HG02571 (cell line): ENCODE data around the gene BAIAP3.

Source experiments
- ATAC-seq: cut with Tn5 transposase; IDR thresholded peaks from one replicate; pipeline ENCODE4 v1.9.1; 2021; ENCODE audit warnings: mild to moderate bottlenecking, moderate library complexity; ENCODE audit not compliant: unreplicated experiment

The BAIAP3 gene

DNA sequence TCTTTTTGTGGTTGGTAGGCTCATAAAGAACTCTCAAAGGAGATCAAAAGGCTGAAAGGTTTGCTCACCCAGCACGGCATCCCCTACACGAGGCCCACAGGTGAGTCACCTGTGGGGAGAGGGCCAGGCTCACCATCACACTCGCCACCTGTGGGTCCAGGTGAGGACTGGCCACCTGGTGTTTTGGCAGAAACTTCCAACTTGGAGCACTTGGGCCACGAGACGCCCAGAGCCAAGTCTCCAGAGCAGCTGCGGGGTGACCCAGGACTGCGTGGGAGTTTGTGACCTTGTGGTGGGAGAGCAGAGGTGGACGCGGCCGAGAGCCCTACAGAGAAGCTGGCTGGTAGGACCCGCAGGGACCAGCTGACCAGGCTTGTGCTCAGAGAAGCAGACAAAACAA, 29.4 kb downstream of the BAIAP3 start:
- no peak for ATAC-seq

DNA sequence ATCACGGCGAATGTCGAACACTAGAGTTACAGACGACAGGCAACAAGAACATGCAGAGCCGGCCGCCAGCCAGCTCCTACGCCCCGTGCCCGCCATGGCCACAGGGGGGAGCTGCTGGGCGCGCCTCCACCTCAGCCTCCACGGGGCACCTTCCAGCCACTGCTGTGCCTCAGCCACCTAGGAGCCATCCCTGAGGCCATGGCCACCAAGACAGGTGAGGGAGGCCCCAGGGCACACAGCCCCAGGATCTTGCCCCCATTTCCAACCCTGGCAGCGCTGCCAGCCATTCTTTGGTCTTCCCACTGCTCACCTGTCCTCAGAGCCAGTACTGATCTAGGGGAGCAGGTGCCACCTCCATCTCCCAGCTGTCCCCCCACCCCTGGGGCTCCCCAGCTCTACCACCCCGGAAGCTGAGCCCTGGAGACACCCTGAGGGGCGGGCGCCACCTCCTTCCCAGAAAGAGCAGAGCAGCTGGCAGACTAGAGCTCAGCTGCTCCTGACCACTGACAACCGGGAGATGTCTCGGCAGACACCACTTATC, 30.1 kb downstream of the BAIAP3 start:
- ATAC-seq, result no peak

DNA sequence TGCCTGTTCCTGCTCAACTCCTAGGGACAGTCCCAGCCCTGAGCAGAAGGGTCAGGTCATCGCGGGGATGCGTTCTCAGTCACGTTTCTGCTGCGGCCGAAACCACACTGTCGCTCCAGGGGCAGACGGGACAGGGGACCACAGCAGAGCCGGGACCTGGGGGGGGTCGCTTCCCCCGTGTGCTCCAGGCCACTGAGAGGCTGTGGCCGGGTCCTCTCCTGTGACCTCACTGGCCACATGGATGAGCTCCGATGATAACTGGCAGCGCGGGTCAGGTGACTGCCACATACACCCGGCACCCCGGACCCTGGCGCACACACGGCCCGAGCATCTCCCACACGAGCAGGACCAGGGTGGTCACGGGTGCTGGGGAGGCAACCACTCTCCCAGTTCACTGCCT, 31.1 kb downstream of the BAIAP3 start:
- no peak for ATAC-seq

DNA sequence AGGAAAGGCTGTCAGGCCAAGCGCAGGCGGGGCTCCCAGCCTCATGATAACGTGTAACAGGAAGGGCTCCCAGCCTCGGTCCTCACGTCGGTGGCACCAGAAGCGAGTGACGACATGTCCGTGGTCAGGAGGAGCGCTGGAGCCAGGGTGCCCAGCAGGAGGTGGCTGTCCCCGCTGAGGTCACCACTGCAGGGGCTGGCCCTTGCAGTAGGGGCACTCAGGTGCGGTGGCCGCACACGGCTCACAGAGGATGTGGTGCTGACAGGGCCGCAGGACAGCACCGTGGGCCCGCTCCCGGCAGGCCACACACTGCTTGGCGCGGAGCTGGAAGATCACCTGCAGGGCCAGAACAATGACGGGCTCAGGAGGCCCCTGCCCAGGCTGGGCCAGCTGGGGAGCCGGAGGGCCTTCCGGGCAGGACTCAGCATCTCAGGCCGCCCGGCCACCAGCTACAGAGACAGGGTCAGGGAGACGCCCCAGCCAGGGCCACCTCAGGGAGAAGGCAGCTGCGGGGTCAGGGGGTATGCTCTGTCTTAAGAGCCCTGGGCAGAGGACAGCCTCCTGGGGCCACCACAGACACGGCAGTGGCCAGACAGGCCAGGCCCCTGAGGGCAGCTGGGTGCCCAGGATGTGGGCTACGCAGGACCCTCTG, 32.7 kb downstream of the BAIAP3 start:
- ATAC-seq, result no peak

DNA sequence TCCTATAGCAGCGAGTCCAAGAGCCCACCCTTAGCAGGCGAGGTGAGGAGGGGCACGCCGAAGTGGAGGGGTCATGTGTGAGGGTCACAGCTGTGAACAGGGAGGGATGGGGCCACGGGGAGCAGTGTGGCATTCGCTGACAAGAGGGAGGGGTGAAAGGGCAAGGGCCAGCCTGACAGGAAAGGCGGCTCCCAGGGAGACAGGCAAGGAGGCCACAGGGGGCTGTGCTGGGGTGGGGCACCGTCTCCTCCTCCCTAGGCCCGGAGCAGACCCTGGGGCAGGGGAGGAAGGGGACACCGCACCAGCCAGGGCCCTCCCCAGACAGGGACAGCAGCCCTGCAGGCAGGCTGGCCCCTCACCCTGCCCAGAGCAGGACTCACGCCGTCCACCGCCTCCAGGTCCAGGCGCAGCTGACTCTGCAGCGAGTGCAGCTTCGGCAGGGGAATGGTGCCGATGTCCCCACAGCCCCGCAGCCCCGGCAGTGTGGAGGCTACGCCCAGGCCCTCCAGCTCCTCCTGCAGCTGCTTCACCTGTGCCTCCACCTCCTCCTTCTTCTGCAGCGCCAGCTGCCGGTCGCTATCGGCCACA, 33.4 kb downstream of the BAIAP3 start:
- no peak for ATAC-seq

DNA sequence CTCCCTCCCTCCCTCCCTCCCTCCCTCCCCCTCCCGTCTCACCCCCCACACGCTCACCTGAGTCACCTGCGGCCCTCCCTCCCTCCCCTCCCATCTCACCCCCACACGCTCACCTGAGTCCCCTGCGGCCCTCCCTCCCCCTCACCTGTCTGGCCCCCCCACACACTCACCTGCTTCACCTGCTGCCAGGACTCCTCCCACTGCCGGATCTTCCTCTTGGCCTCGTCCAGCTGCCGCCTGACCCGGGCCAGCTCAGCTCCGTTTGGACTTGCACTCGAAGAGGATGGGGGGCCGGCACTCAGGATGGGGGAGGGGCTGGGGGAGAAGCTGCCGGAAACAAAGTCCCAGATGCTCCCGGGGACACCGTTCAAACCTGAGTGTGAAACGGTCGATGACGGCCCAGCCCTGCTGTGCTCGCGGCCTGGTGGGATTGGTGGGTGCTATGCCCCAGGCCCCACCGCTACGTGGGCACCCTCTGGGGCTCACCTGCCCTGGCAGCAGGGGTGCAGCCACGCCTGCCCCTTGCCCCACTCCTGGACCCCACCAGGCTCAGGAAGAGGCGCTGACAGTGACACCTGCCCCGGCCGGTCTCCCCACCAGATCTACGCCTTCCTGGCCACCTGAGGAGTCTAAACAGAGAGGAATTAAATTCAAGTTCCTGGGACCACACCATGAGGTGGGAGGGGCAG, 34.2 kb downstream of the BAIAP3 start:
- no peak for ATAC-seq

DNA sequence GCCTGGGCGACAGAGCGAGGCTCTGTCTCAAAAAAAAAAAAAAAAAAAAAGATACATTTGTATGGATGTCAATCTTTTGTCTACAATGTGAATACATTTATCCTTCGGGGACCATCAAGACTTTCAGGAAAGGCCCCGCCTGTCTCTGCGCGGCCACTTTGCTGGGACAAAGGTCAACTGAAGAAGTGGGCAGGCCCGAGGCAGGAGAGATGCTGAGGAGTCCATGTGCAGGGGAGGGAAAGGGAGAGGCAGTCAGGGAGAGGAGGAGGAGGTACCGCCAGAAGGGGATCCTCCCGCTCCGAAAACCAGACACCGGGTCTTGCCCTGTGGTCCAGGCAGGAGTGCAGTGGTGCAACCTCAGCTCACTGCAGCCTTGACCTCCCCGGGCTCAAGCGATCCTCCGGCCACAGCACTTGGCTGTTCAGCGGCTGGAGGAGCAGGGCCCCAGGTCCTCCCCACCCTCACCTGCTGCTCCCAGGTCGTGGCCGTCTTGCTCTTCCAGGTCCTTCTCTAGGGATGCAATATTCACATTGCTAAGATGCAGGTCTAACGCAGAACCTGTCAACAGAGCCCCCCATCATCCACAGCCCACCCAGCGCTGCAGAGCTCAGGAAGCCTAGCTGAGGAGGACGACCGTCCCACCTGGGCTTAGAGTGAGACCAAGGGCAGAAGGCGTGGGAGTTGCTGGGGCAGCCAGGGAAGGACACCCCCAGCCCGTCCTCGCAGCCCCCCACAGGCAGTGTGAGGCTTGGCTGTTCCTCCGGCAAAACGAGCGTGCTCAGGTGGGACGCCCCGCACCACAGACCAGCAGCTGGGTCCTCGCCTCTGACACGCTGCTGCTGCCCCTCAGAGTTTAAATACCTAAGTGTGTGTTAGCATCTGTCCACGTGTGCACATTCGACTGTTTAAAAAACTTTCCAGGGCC, 37.9 kb downstream of the BAIAP3 start:
- ATAC-seq, result no peak

DNA sequence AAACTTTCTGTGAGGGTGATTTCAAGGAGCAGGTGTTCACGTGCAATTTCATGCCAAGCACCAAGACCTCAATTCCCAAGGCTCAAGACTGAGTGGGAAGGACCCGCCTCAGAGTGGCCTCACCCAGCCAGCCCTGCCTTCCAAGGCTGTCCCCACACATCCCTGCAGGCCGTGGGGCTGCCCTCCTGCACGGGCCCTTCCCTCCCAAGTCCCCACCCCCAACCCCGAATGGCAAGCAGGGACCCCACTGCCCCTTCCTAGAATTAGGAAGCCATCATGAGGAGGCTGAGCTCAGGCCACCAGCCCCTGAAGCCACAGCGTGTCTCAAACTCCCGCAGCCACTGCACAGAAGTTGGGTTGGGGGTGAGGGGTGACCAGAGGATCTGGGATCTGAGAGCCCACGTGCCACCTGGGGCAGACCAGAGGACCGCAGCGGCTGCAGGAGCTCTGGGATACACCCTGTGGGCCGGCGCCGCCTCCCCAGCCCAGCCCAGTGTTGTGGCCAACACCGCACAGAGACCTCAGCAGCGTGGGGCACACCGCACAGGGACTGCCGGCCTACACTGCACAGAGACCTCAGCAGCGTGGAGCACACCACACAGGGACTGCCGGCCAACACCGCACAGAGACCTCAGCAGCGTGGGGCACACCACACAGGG, 39.0 kb downstream of the BAIAP3 start:
- no peak for ATAC-seq

DNA sequence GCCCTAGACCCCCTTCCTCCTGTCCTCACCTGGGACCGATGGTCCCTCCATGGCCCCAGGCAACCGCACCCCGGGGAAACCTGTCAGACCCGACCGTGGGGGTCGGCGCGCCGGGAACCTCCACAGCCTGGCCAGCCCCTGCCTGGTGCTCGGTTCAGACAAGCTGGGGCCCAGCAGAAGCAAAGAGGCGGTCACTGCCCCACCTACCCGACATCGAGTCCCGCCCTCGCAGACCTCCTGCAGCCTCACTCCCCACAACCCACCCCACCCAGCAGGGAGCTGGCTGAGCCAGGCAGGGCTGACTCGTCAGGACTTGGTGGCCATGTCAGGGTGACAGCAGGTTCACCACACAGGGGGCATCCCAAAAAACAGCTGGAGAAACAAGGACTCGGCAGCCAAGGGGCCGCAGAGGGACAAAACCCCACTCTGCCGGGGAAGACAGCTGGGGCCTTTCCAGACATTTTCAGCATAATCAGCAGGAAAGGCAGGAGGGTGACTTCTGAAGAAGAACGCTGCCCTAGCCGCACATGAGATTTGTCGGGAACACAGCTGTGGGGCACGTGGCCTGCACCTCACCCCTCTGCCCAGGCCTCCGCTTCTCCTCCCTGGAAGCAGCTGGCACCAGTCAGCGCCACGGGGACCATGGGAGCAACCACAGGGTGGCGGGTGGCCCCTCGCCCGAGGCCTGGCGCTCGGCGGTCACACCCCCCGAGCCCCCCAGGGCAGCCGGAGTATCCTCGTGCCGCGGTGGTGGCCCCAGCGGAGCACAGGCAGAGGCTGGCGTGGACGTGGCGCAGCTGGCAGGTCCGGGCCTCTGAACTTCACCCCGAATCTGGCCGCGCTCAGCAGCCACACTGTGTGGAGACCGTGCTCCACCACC, 41.2 kb downstream of the BAIAP3 start:
- no peak for ATAC-seq

DNA sequence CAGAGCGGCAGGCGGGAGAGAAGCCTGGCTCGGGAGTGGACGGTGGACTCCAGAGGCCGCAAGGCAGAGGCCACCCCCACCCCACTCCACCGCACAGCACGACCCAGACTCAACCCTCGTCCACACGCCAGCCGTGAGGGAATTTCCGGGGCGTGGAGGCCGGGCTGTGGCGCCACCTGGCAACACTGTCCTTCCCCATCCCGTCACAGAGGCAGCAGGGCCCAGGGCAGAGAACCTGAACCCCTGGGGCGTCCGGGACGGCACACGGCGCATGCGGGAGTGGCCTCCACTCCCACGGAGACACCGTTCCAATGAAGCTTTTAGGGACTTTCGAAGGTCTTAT, 41.8 kb downstream of the BAIAP3 start:
- no peak for ATAC-seq

DNA sequence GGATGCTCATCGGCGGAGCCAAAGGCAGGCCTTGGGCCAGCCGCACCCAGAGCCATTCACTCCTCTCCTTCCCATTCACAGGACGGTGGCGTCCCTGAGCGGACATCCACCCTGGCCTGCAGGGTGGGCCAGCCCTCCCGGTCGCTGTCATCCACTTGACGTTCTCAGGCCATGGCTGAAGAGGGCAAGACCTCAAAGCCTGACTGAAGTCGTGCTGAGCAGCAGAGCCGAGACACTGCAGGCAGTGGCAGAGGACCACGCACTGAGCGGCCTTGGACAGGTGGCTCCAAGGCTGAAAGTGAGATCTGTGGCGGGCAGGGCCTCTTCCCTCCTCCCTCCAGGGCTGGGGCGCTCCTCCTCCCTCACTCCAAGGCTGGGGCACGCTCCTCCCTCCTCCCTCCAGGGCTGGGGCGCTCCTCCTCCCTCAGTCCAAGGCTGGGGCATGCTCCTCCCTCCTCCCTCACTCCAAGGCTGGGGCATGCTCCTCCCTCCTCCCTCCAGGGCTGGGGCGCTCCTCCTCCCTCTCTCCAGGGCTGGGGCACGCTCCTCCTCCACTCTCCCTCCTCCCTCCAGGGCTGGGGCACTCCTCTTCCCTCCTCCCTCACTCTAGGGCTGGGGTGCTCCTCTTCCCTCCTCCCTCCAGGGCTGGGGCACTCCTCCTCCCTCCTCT, 42.4 kb downstream of the BAIAP3 start:
- ATAC-seq, result no peak

DNA sequence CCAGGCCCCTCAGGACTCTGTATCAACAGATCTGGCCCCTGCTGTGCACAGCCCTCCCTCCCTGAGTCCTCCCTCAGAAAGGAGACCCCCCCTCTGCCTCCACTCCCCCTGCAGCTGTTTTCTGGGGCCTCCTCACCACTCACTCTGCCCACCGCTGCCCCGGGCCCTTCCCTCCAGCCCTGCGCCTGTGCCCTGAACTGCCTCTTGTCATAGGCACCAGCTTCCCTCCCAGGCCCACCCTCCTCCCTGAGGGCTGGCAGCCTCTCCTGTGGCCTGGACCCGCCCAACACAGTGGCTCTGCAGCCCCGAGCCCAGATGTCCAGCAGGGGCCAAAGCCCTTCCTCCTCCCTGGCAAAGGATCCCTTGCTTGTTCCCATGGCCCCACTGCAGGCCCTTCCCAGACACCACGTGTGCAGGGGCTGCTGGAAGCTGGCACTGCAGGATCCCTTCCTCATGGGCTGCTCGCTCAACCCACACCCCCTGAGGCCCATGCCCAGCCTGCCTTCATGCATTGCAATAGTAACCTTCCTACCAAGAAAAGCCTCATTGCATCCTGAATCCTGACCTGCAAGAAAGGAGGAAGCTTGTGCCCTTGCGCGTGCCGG, 44.1 kb downstream of the BAIAP3 start:
- ATAC-seq, result no peak

DNA sequence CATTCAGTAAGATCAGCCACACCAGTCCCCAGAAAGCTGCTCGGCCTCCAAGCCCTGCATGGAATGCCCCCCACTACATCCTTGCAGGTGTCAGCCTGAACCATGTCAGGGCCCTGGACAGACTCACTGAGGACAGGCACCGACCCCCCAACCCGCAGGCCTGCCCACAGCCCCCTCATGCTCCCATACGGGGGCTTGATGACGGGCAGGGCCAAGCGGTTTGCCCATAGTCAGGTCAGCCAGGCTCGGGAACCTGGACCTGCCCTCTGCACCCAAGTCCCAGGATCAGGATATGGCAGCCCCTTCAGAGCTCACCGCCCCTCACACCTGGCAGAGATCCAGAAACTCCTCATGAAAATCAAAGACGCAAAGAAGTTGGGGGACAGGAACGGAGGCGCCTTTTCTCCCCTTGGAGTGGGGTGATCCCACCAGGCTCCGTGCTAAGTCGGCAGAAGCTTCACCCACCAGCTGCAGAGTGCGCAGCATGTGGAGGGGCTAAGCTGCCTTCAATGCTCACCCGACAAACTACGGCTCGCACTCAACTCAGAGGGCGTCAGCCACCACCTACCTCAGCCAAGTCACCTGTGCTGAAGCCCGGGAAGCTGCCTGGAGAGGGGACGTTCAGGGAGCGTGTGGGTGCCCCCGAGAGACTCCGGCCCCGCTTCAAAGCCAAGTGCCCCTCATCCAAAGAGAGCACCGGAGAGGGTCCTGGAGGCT, 44.8 kb downstream of the BAIAP3 start:
- no peak for ATAC-seq

DNA sequence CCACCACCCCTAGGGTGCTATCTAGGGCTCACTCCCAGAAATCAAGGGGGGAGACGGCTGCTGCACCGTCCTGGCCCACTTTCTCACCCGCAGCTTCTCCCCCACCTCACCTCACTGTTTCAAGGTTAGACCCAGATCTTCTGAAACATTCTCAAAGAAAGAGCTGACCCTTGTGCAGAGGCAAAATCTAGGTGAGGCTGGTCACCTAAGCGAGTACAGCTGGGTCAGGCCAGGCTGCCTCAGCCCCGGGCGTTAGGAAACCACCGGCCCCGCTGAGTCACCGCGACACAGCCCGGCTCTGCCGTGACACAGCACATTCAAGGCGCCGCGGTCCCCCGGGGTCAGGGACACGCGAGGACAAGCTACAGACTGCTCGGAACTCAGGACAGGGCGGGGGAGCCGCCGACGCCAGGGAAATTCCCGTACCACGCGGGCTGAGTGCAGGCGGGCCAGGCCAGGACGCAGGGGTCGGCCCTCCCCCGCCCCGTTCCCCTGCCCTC, 45.4 kb downstream of the BAIAP3 start:
- ATAC-seq, result no peak

DNA sequence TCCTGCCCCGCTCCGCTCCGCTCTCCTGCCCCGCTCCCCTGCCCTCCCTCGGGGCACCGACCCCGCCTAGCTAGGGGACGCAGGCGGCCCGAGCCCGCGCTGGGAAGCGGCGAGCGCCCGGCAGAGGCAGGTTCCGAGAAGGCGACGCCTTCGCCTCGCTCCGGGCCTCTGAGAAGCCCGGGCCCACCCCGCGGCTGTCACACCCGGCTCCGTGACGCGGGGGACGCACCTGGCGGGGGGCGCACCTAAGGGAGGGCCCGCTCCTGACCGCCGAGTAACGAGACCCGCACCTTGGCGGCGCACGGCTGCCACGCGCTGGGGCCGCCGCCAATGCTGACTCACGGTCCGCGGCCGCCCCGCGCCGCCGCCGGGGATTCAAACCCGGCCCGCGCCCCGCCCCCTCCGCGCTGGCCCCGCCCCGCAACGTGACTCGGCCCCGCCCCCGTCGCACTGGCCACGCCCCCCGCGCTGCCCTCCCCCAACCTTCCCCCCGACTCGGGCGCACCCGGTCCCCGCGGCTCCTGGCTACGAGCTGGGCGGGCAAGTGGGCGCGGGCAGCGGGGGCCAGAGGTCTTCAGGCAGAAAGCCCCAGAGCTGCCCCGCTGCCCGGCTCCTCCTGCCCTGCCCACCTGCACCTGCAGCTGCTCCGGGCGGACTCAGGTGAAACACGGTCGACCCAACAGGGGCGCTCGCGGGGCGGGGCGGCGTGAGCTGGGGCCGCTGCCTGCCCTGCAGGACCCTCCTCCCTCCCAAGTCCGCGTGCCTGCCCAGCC, 46.0 kb downstream of the BAIAP3 start:
- no peak for ATAC-seq

DNA sequence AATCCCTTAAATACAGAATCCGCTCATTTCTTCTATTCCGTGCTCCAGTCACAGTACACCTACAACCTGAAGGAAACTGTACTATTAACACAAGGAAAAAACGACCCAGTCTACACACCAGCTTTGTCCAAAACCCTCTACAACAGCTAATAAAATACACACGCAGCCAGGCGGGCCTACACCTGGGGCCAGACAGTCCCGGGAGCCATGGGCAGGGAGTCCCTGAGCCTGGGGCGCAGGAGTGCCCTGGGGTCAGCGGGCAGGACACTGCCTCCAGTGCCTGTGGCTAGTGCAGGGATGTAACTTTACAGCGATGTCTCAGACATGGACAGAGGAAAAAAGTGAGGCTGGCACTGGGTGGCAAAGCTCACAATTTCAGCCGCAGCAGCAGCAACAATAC, 46.8 kb downstream of the BAIAP3 start:
- ATAC-seq, result no peak
